GM12874 (cell line): ENCODE results near the gene CAMK1D.

Experiments
- CTCF ChIP-seq: IDR thresholded peaks from 2 replicates; pipeline ENCODE4 v1.5.1; 2011; ENCODE audit warnings: low read depth, mild to moderate bottlenecking, control low read depth, low read length, moderate library complexity; ENCODE audit not compliant: insufficient read depth

CAMK1D gene

GRCh38 chr10:12844811-12845483 lies 495.6 kb downstream of the CAMK1D start:
- no peak for TF ChIP-seq CTCF

- no peak for TF ChIP-seq CTCF
These were observed 497.4 kb downstream of the CAMK1D start for GRCh38 chr10:12846718-12847117.

- TF ChIP-seq CTCF: peak; percentile 41
These were observed 498.1 kb downstream of the CAMK1D start for GRCh38 chr10:12847361-12847975.

- TF ChIP-seq CTCF: no peak
These were observed 499.3 kb downstream of the CAMK1D start for GRCh38 chr10:12848439-12849173.

GRCh38 chr10:12849319-12850181 lies 500.2 kb downstream of the CAMK1D start:
- no peak for TF ChIP-seq CTCF

GRCh38 chr10:12852687-12853086 lies 503.3 kb downstream of the CAMK1D start:
- TF ChIP-seq CTCF: no peak

- TF ChIP-seq CTCF: no peak
These were observed 505.6 kb downstream of the CAMK1D start for GRCh38 chr10:12854988-12855387.
